Measurements from ENCODE around the gene ZNF469. TPM values are rescaled to one million over a fixed set of nuclear protein-coding genes. Genes with fewer than 3 reads are reported as not detected.

Gene ZNF469
- total and polyA plus RNA-seq, 2 of the 13 experiments (the other 11 are each of a cell fraction or from before 2014, with no cell fraction given) = not detected

- no peak for TF ChIP-seq GMEB2 (CRISPR knock-in tag; IDR thresholded peaks at IDR 0.05; ENCODE audit: low read depth)
- no peak for TF ChIP-seq ETV5 (CRISPR knock-in tag; IDR thresholded peaks at IDR 0.05; ENCODE audit: borderline replicate concordance)
- TF ChIP-seq KMT2B (CRISPR knock-in tag; IDR thresholded peaks at IDR 0.05) = no peak
- no peak for TF ChIP-seq ZBTB43 (CRISPR knock-in tag; conservative IDR thresholded peaks at IDR 0.05)
- TF ChIP-seq EZH2 (conservative IDR thresholded peaks at IDR 0.05; ENCODE audit: low read depth, low read length) = no peak
- TF ChIP-seq ZSCAN31 (CRISPR knock-in tag; IDR thresholded peaks at IDR 0.05; ENCODE audit: low read depth) = no peak
- no peak for TF ChIP-seq ZNF124 (CRISPR knock-in tag; IDR thresholded peaks at IDR 0.05)
- TF ChIP-seq ZNF768 (CRISPR knock-in tag; IDR thresholded peaks at IDR 0.05) = peak; percentile 93
- Histone ChIP-seq H3K79me2 (ENCODE audit: insufficient read depth, low read length) (no peaks in the 10 kb centered on the region), H2AFZ (ENCODE audit: low read length) (no peak overlapping the region), H4K20me1 (ENCODE audit: insufficient read depth, low read length) (no peaks in the 10 kb centered on the region), H3K4me1 (ENCODE audit: insufficient read depth, low read length) (no peaks in the 10 kb centered on the region), H3K36me3 (replicated peaks in 1 of 2; ENCODE audit: control insufficient read depth in 1 of 2, insufficient read depth in 2 of 2, low read length in 2 of 2) (no peaks in the 10 kb centered on the region), H3K27ac (ENCODE audit: extremely low read length, insufficient read depth, low read length) (no peak overlapping the region), H3K4me3 (replicated peaks in 1 of 3; ENCODE audit: insufficient read depth in 1 of 3, low read depth in 2 of 3, low read length in 3 of 3) (no peak overlapping the region), H3K9ac (ENCODE audit: insufficient read depth, low read depth, low read length) (no peak overlapping the region), H3K4me2 (ENCODE audit: low read depth, low read length) (no peak overlapping the region), H3K9me3 (ENCODE audit: low read length) (no peaks in the 10 kb centered on the region), H3K27me3 (ENCODE audit: control insufficient read depth in 1 of 2, insufficient read depth in 2 of 2, low read length in 2 of 2) (peaks cover 33 to 78% of the 10 kb centered on the region in 2 experiments)
- 31% methylated on average over 11 of the region's 34 CpGs for WGBS (ENCODE audit: low lambda C conversion rate)
- intact Hi-C loops (cut with micrococcal nuclease; ENCODE audit: unreplicated experiment) (no loop called here), in situ Hi-C loops (cut with HindIII; ENCODE audit: extremely low pct_ligation_motif_present, low pct_unique_long_range_greater_than_20kb) (no loop called here)
- no peak for DNase-seq (ENCODE audit: low spot score)
- ChIA-PET POLR2A (no interaction called here), CTCF (ENCODE audit: low intra/inter-chr PET ratio, low total read pairs) (no interaction called here)
- no peak for FAIRE-seq
- BruUV-seq (replicated peaks) = no TSS peak
- 0 out of 3 replicates have a peak, but pooled peaks have one; percentile 6 for ATAC-seq
Observed at GRCh38 chr16:88414521-88415380, 32.0 kb downstream of the ZNF469 start.
